ENCODE measurements around the gene SLC24A4.

The SLC24A4 gene

GRCh38 chr14:92475037-92475436, 152.1 kb downstream of the SLC24A4 start:
- no peak for DNase-seq (ENCODE audit: low spot score)
- in situ Hi-C loops (cut with MboI; ENCODE audit: low pct_unique_long_range_greater_than_20kb, low sequenced_read_pairs, unreplicated experiment) = no loop called here
- no peak for TF ChIP-seq CTCF (IDR thresholded peaks at IDR 0.05; ENCODE audit: extremely low read depth, insufficient read depth, missing control alignments)

- TF ChIP-seq CTCF (IDR thresholded peaks at IDR 0.05; ENCODE audit: extremely low read depth, insufficient read depth, missing control alignments) = no peak
- in situ Hi-C loops (cut with MboI; ENCODE audit: low pct_unique_long_range_greater_than_20kb, low sequenced_read_pairs, unreplicated experiment) = no loop called here
- DNase-seq (ENCODE audit: low spot score) = no peak
These were observed 152.7 kb downstream of the SLC24A4 start for GRCh38 chr14:92475451-92476187.

GRCh38 chr14:92480856-92481255, 157.9 kb downstream of the SLC24A4 start:
- no peak for DNase-seq (ENCODE audit: low spot score)
- in situ Hi-C loops (cut with MboI; ENCODE audit: low pct_unique_long_range_greater_than_20kb, low sequenced_read_pairs, unreplicated experiment) = no loop called here
- no peak for TF ChIP-seq CTCF (IDR thresholded peaks at IDR 0.05; ENCODE audit: extremely low read depth, insufficient read depth, missing control alignments)

GRCh38 chr14:92481386-92481785, 158.4 kb downstream of the SLC24A4 start:
- in situ Hi-C loops (cut with MboI; ENCODE audit: low pct_unique_long_range_greater_than_20kb, low sequenced_read_pairs, unreplicated experiment) = no loop called here
- TF ChIP-seq CTCF (IDR thresholded peaks at IDR 0.05; ENCODE audit: extremely low read depth, insufficient read depth, missing control alignments) = no peak
- no peak for DNase-seq (ENCODE audit: low spot score)

GRCh38 chr14:92481811-92482555, 159.0 kb downstream of the SLC24A4 start:
- in situ Hi-C loops (cut with MboI; ENCODE audit: low pct_unique_long_range_greater_than_20kb, low sequenced_read_pairs, unreplicated experiment) = no loop called here
- TF ChIP-seq CTCF (IDR thresholded peaks at IDR 0.05; ENCODE audit: extremely low read depth, insufficient read depth, missing control alignments) = no peak
- no peak for DNase-seq (ENCODE audit: low spot score)

GRCh38 chr14:92482621-92483319, 159.8 kb downstream of the SLC24A4 start:
- TF ChIP-seq CTCF (IDR thresholded peaks at IDR 0.05; ENCODE audit: extremely low read depth, insufficient read depth, missing control alignments) = no peak
- DNase-seq (ENCODE audit: low spot score) = no peak
- in situ Hi-C loops (cut with MboI; ENCODE audit: low pct_unique_long_range_greater_than_20kb, low sequenced_read_pairs, unreplicated experiment) = no loop called here
